Nephron (organoid): Measurements from ENCODE around the gene PTPN2.
"Not testable (repeated sequence)": the region's sequence is repeated elsewhere in the genome, so short reads cannot be mapped to it uniquely, and the experiment has no call there.

Experiments
- H3K27ac Mint-ChIP-seq, 3 experiments: 2 replicates each; pipeline ENCODE4 v1.8.0; 2020; ENCODE audit warnings: mixed read lengths in 3 of 3, mild to moderate bottlenecking in 2 of 3, moderate library complexity in 1 of 3
- H3K27me3 Mint-ChIP-seq: 2 replicates; pipeline ENCODE4 v1.8.0; 2021; ENCODE audit warnings: low read depth, mild to moderate bottlenecking, moderate library complexity, mixed read lengths
- H3K36me3 Mint-ChIP-seq: 2 replicates; pipeline ENCODE4 v1.8.0; 2020; ENCODE audit warnings: low read depth, mixed read lengths
- H3K4me1 Mint-ChIP-seq: 2 replicates; pipeline ENCODE4 v1.8.0; 2020; ENCODE audit warnings: mixed read lengths
- H3K4me3 Mint-ChIP-seq, 3 experiments: 2 replicates each; pipeline ENCODE4 v1.8.0; 2020; ENCODE audit warnings: mild to moderate bottlenecking in 3 of 3, mixed read lengths in 3 of 3, moderate library complexity in 2 of 3
- H3K9me3 Mint-ChIP-seq: 2 replicates; pipeline ENCODE4 v1.8.0; 2020; ENCODE audit warnings: mixed read lengths
- TF ChIP-seq, protein P1 (sequence below), 3 experiments: fragments of 200-600 bp; sonication (generic); IDR thresholded peaks; one replicate each; pipeline ENCODE4 v1.5.0; 2021; ENCODE audit warnings: antibody characterized with exemption in 3 of 3; ENCODE audit not compliant: unreplicated experiment in 3 of 3

The PTPN2 gene

GRCh38 chr18:12904012-12904516 lies 20.0 kb upstream of the PTPN2 start:
- H3K36me3 Mint-ChIP-seq = no peaks in the 10 kb centered on the region
- peak overlapping the region in 1 of 3 experiments; percentile 43 for H3K27ac Mint-ChIP-seq
- H3K9me3 Mint-ChIP-seq = no peaks in the 10 kb centered on the region
- TF ChIP-seq, protein P1, sequence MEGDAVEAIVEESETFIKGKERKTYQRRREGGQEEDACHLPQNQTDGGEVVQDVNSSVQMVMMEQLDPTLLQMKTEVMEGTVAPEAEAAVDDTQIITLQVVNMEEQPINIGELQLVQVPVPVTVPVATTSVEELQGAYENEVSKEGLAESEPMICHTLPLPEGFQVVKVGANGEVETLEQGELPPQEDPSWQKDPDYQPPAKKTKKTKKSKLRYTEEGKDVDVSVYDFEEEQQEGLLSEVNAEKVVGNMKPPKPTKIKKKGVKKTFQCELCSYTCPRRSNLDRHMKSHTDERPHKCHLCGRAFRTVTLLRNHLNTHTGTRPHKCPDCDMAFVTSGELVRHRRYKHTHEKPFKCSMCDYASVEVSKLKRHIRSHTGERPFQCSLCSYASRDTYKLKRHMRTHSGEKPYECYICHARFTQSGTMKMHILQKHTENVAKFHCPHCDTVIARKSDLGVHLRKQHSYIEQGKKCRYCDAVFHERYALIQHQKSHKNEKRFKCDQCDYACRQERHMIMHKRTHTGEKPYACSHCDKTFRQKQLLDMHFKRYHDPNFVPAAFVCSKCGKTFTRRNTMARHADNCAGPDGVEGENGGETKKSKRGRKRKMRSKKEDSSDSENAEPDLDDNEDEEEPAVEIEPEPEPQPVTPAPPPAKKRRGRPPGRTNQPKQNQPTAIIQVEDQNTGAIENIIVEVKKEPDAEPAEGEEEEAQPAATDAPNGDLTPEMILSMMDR (IDR thresholded peaks at IDR 0.05; ENCODE audit: unreplicated experiment in 3 of 3) = no peak
- H3K4me3 Mint-ChIP-seq = no peak overlapping the region
- peaks cover 12% of the 10 kb centered on the region for H3K4me1 Mint-ChIP-seq
- H3K27me3 Mint-ChIP-seq = no peaks in the 10 kb centered on the region

DNA sequence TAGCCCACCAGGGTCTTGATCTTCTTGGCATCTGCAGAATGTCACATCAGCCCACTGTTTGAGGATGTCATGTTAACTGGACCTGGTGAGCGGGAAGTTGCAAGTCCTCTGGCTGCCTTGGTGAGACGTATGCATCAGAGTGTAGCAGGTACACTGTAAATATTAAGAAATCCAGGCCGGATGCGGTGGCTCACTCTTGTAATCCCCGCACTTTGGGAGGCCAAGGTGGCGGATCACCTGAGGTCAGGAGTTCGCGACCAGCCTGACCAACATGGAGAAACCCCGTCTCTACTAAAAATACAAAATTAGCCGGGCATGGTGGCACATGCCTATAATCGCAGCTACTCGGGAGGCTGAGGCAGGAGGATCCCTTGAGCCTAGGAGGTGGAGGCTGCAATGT lies 17.2 kb upstream of the PTPN2 start:
- H3K27me3 Mint-ChIP-seq = peaks cover 13% of the 10 kb centered on the region
- H3K4me1 Mint-ChIP-seq, H3K36me3 Mint-ChIP-seq, H3K27ac Mint-ChIP-seq, H3K9me3 Mint-ChIP-seq, H3K4me3 Mint-ChIP-seq: not testable (repeated sequence)

DNA sequence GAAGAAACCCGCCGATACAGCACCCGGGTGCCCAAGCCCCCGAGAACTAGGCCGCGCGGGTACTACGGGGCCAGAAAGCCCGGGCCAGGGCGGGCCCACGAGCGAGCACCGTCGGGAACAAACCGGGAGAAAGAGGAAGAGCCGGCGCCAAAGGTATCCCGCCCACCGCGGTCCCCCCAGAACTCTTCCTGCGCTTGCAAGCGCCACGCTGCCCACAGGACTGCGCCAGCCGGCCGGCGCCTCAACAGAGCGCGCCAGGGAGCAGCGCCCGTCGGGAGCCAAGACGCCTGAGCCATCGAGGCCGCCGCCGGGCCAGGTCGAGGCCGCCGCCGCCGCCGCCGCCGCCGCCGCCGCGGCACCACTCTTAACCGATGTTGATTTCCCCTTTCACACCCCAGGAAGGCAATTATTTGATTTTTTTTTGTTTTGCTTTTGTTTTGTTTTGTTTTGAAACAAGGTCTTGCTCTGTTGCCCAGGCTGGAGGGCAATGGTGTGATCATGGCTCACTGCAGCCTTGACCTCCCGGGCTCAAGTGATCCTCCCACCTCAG lies 12.8 kb upstream of the PTPN2 start:
- H3K4me3 Mint-ChIP-seq, H3K4me1 Mint-ChIP-seq, H3K36me3 Mint-ChIP-seq, H3K9me3 Mint-ChIP-seq, H3K27ac Mint-ChIP-seq: not testable (repeated sequence)
- peaks cover 18% of the 10 kb centered on the region for H3K27me3 Mint-ChIP-seq

DNA sequence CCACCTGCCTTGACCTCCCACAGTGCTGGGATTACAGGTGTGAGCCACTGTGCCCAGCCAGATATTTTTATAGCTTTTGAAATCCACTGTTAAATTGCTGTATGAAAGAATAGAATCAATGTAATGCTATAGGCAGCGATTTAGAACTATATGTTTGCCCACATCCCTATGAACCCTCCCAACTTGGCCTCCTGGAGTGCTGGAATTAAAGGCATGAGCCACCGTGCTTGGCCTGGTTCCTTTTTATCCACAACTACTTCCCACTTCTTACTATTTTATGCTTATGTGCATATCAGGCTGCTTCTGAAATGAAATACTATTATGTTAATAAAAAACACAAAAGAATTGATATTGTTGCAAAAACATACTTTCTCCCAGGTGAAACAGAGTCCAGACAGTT lies 11.6 kb upstream of the PTPN2 start:
- no peak overlapping the region for H3K27ac Mint-ChIP-seq
- H3K27me3 Mint-ChIP-seq = peaks cover 18% of the 10 kb centered on the region
- H3K36me3 Mint-ChIP-seq = no peaks in the 10 kb centered on the region
- peaks cover 2% of the 10 kb centered on the region for H3K9me3 Mint-ChIP-seq
- H3K4me3 Mint-ChIP-seq = no peak overlapping the region
- TF ChIP-seq, protein P1 (IDR thresholded peaks at IDR 0.05; ENCODE audit: unreplicated experiment in 3 of 3) = no peak
- H3K4me1 Mint-ChIP-seq = no peaks in the 10 kb centered on the region

DNA sequence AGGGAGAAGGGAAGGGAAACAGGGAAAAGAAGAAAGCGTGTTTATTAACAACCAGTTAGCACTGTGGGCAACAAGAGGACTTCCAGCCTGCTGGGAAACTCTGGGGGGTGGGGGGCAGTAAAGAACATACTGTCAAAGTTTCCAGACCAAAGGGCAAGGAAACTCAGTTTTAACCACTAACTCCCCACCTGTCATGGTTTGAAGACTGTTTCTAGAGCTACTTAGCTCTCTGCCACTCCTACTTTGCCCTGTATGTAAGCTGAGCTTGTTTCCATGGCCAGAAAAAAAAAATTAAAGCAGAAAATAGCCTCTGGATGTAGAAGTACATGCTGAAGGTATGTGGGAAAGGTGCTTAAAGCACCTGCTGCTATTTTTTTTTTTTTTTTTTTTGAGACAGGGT lies 11.0 kb upstream of the PTPN2 start:
- Mint-ChIP-seq H3K4me1 (no peaks in the 10 kb centered on the region), H3K27me3 (peaks cover 18% of the 10 kb centered on the region), H3K27ac (no peak overlapping the region), H3K9me3 (peaks cover 6% of the 10 kb centered on the region), H3K36me3 (no peaks in the 10 kb centered on the region), H3K4me3 (no peak overlapping the region)
- TF ChIP-seq, protein P1 (IDR thresholded peaks at IDR 0.05; ENCODE audit: unreplicated experiment in 3 of 3) = no peak

- no peak overlapping the region for H3K27ac Mint-ChIP-seq
- H3K4me1 Mint-ChIP-seq = no peaks in the 10 kb centered on the region
- peaks cover 6% of the 10 kb centered on the region for H3K36me3 Mint-ChIP-seq
- TF ChIP-seq, protein P1 (IDR thresholded peaks at IDR 0.05; ENCODE audit: unreplicated experiment in 3 of 3) = no peak
- no peak overlapping the region for H3K4me3 Mint-ChIP-seq
- peaks cover 4% of the 10 kb centered on the region for H3K27me3 Mint-ChIP-seq
- H3K9me3 Mint-ChIP-seq = peaks cover 13% of the 10 kb centered on the region
Observed at GRCh38 chr18:12891561-12891960, 7.5 kb upstream of the PTPN2 start.

DNA sequence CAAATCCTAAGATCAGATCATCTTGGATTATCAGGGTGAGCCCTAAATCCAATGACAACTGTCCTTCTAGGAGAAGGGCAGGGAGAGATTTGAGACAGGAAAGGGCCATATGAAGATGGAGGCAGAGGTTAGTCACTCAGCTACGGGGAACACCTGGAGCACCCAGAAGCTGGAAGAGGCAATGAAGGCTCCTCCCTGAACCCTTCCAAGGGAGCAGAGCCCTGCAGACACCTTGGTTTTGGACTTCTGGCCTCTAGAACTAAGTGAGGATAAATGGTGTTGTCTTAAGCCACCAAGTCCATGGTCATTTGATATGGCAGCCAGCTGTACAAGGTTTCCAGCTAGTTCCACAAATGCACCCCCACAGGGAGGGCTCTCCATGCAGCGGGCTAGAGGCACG lies 6.9 kb upstream of the PTPN2 start:
- Mint-ChIP-seq H3K9me3 (peaks cover 13% of the 10 kb centered on the region), H3K27me3 (peaks cover 4% of the 10 kb centered on the region), H3K27ac (no peak overlapping the region), H3K4me1 (no peaks in the 10 kb centered on the region), H3K4me3 (no peak overlapping the region), H3K36me3 (peaks cover 6% of the 10 kb centered on the region)
- TF ChIP-seq, protein P1 (IDR thresholded peaks at IDR 0.05; ENCODE audit: unreplicated experiment in 3 of 3) = no peak
